ENCODE data around the gene BAZ2A.
"Not testable (repeated sequence)": the region's sequence is repeated elsewhere in the genome, so short reads cannot be mapped to it uniquely, and the experiment has no call there.

BAZ2A gene

GRCh38 chr12:56593909-56594621 lies 36.1 kb downstream of the BAZ2A start:
- Histone ChIP-seq H3K4me1 (ENCODE audit: control insufficient read depth, insufficient read depth, low read length) (peaks cover 22% of the 10 kb centered on the region), H3K27ac (ENCODE audit: low read depth, low read length) (no peak overlapping the region), H3K4me3 (ENCODE audit: low read depth, low read length) (no peak overlapping the region), H3K36me3 (ENCODE audit: control insufficient read depth, insufficient read depth, low read length) (peaks cover 35% of the 10 kb centered on the region), H3K9me3 (ENCODE audit: control insufficient read depth, insufficient read depth, low read depth, low read length) (no peaks in the 10 kb centered on the region), H3K9ac (ENCODE audit: low read length) (no peak overlapping the region), H3K27me3 (ENCODE audit: control insufficient read depth, insufficient read depth, low read length) (no peaks in the 10 kb centered on the region)

- H3K4me3 ChIP-seq (ENCODE audit: low read depth, low read length) = no peak overlapping the region
- H3K27me3 ChIP-seq (ENCODE audit: control insufficient read depth, insufficient read depth, low read length) = no peaks in the 10 kb centered on the region
- H3K36me3 ChIP-seq (ENCODE audit: control insufficient read depth, insufficient read depth, low read length) = peaks cover 34% of the 10 kb centered on the region
- no peak overlapping the region for H3K9ac ChIP-seq (ENCODE audit: low read length)
- no peaks in the 10 kb centered on the region for H3K9me3 ChIP-seq (ENCODE audit: control insufficient read depth, insufficient read depth, low read depth, low read length)
- peaks cover 33% of the 10 kb centered on the region for H3K4me1 ChIP-seq (ENCODE audit: control insufficient read depth, insufficient read depth, low read length)
- no peak overlapping the region for H3K27ac ChIP-seq (ENCODE audit: low read depth, low read length)
These were observed 38.2 kb downstream of the BAZ2A start for GRCh38 chr12:56591961-56592360.

- no peaks in the 10 kb centered on the region for H3K27me3 ChIP-seq (ENCODE audit: control insufficient read depth, insufficient read depth, low read length)
- peaks cover 32% of the 10 kb centered on the region for H3K36me3 ChIP-seq (ENCODE audit: control insufficient read depth, insufficient read depth, low read length)
- H3K4me3 ChIP-seq (ENCODE audit: low read depth, low read length) = no peak overlapping the region
- peaks cover 30% of the 10 kb centered on the region for H3K4me1 ChIP-seq (ENCODE audit: control insufficient read depth, insufficient read depth, low read length)
- H3K9me3 ChIP-seq (ENCODE audit: control insufficient read depth, insufficient read depth, low read depth, low read length) = no peaks in the 10 kb centered on the region
- H3K9ac ChIP-seq (ENCODE audit: low read length) = no peak overlapping the region
- H3K27ac ChIP-seq (ENCODE audit: low read depth, low read length) = no peak overlapping the region
These were observed 39.0 kb downstream of the BAZ2A start for GRCh38 chr12:56591126-56591525.

GRCh38 chr12:56590237-56590830 lies 39.8 kb downstream of the BAZ2A start:
- Histone ChIP-seq H3K4me3 (ENCODE audit: low read depth, low read length) (no peak overlapping the region), H3K9me3 (ENCODE audit: control insufficient read depth, insufficient read depth, low read depth, low read length) (no peaks in the 10 kb centered on the region), H3K4me1 (ENCODE audit: control insufficient read depth, insufficient read depth, low read length) (peaks cover 30% of the 10 kb centered on the region), H3K36me3 (ENCODE audit: control insufficient read depth, insufficient read depth, low read length) (peaks cover 32% of the 10 kb centered on the region), H3K9ac (ENCODE audit: low read length) (no peak overlapping the region), H3K27me3 (ENCODE audit: control insufficient read depth, insufficient read depth, low read length) (no peaks in the 10 kb centered on the region), H3K27ac (ENCODE audit: low read depth, low read length) (no peak overlapping the region)

GRCh38 chr12:56589783-56590182 lies 40.3 kb downstream of the BAZ2A start:
- H3K9me3 ChIP-seq (ENCODE audit: control insufficient read depth, insufficient read depth, low read depth, low read length) = no peaks in the 10 kb centered on the region
- no peak overlapping the region for H3K9ac ChIP-seq (ENCODE audit: low read length)
- H3K36me3 ChIP-seq (ENCODE audit: control insufficient read depth, insufficient read depth, low read length) = peaks cover 31% of the 10 kb centered on the region
- H3K4me3 ChIP-seq (ENCODE audit: low read depth, low read length) = no peak overlapping the region
- H3K27ac ChIP-seq (ENCODE audit: low read depth, low read length) = no peak overlapping the region
- H3K4me1 ChIP-seq (ENCODE audit: control insufficient read depth, insufficient read depth, low read length) = peaks cover 28% of the 10 kb centered on the region
- no peaks in the 10 kb centered on the region for H3K27me3 ChIP-seq (ENCODE audit: control insufficient read depth, insufficient read depth, low read length)

- H3K9ac ChIP-seq (ENCODE audit: low read length) = no peak overlapping the region
- H3K27ac ChIP-seq (ENCODE audit: low read depth, low read length) = no peak overlapping the region
- H3K4me1 ChIP-seq (ENCODE audit: control insufficient read depth, insufficient read depth, low read length) = peaks cover 27% of the 10 kb centered on the region
- H3K27me3 ChIP-seq (ENCODE audit: control insufficient read depth, insufficient read depth, low read length) = no peaks in the 10 kb centered on the region
- no peaks in the 10 kb centered on the region for H3K9me3 ChIP-seq (ENCODE audit: control insufficient read depth, insufficient read depth, low read depth, low read length)
- H3K36me3 ChIP-seq (ENCODE audit: control insufficient read depth, insufficient read depth, low read length) = peaks cover 31% of the 10 kb centered on the region
- H3K4me3 ChIP-seq (ENCODE audit: low read depth, low read length) = no peak overlapping the region
These were observed 45.0 kb downstream of the BAZ2A start for GRCh38 chr12:56585098-56585497.

GRCh38 chr12:56581418-56582145 lies 48.5 kb downstream of the BAZ2A start:
- Histone ChIP-seq H3K4me1 (ENCODE audit: control insufficient read depth, insufficient read depth, low read length) (peaks cover 10% of the 10 kb centered on the region; the same call in 1 of the 2 replicates), H3K36me3 (ENCODE audit: control insufficient read depth, insufficient read depth, low read length) (peaks cover 10% of the 10 kb centered on the region), H3K9ac (ENCODE audit: low read length) (no peak overlapping the region), H3K27ac (ENCODE audit: low read depth, low read length) (no peak overlapping the region), H3K9me3 (ENCODE audit: control insufficient read depth, insufficient read depth, low read depth, low read length) (no peaks in the 10 kb centered on the region), H3K27me3 (ENCODE audit: control insufficient read depth, insufficient read depth, low read length) (no peaks in the 10 kb centered on the region), H3K4me3 (ENCODE audit: low read depth, low read length) (no peak overlapping the region)

- Histone ChIP-seq H3K27me3 (ENCODE audit: control insufficient read depth, insufficient read depth, low read length) (no peaks in the 10 kb centered on the region), H3K9me3 (ENCODE audit: control insufficient read depth, insufficient read depth, low read depth, low read length) (no peaks in the 10 kb centered on the region), H3K4me1 (ENCODE audit: control insufficient read depth, insufficient read depth, low read length) (peaks cover 10% of the 10 kb centered on the region; the same call in 1 of the 2 replicates), H3K4me3 (ENCODE audit: low read depth, low read length) (no peak overlapping the region), H3K9ac (ENCODE audit: low read length) (no peak overlapping the region), H3K36me3 (ENCODE audit: control insufficient read depth, insufficient read depth, low read length) (peaks cover 13% of the 10 kb centered on the region), H3K27ac (ENCODE audit: low read depth, low read length) (no peak overlapping the region)
These were observed 51.1 kb downstream of the BAZ2A start for GRCh38 chr12:56578983-56579546.

- H3K4me1 ChIP-seq (ENCODE audit: control insufficient read depth, insufficient read depth, low read length); H3K9me3 ChIP-seq (ENCODE audit: control insufficient read depth, insufficient read depth, low read depth, low read length); H3K4me3 ChIP-seq (ENCODE audit: low read depth, low read length); H3K27ac ChIP-seq (ENCODE audit: low read depth, low read length); H3K27me3 ChIP-seq (ENCODE audit: control insufficient read depth, insufficient read depth, low read length); H3K9ac ChIP-seq (ENCODE audit: low read length): not testable (repeated sequence)
- H3K36me3 ChIP-seq (ENCODE audit: control insufficient read depth, insufficient read depth, low read length) = peaks cover 20% of the 10 kb centered on the region
These were observed 52.9 kb downstream of the BAZ2A start for GRCh38 chr12:56577248-56577647.

- H3K9ac ChIP-seq (ENCODE audit: low read length) = no peak overlapping the region
- H3K4me3 ChIP-seq (ENCODE audit: low read depth, low read length) = no peak overlapping the region
- H3K4me1 ChIP-seq (ENCODE audit: control insufficient read depth, insufficient read depth, low read length) = no peaks in the 10 kb centered on the region
- H3K27me3 ChIP-seq (ENCODE audit: control insufficient read depth, insufficient read depth, low read length) = no peaks in the 10 kb centered on the region
- H3K9me3 ChIP-seq (ENCODE audit: control insufficient read depth, insufficient read depth, low read depth, low read length) = no peaks in the 10 kb centered on the region
- H3K27ac ChIP-seq (ENCODE audit: low read depth, low read length) = no peak overlapping the region
- H3K36me3 ChIP-seq (ENCODE audit: control insufficient read depth, insufficient read depth, low read length) = peaks cover 32% of the 10 kb centered on the region
These were observed 55.9 kb downstream of the BAZ2A start for GRCh38 chr12:56574210-56574609.

GRCh38 chr12:56572288-56572687 lies 57.8 kb downstream of the BAZ2A start:
- H3K4me1 ChIP-seq (ENCODE audit: control insufficient read depth, insufficient read depth, low read length) = no peaks in the 10 kb centered on the region
- no peaks in the 10 kb centered on the region for H3K27me3 ChIP-seq (ENCODE audit: control insufficient read depth, insufficient read depth, low read length)
- H3K9me3 ChIP-seq (ENCODE audit: control insufficient read depth, insufficient read depth, low read depth, low read length) = no peaks in the 10 kb centered on the region
- H3K36me3 ChIP-seq (ENCODE audit: control insufficient read depth, insufficient read depth, low read length) = peaks cover 33% of the 10 kb centered on the region
- no peak overlapping the region for H3K9ac ChIP-seq (ENCODE audit: low read length)
- H3K27ac ChIP-seq (ENCODE audit: low read depth, low read length) = no peak overlapping the region
- H3K4me3 ChIP-seq (ENCODE audit: low read depth, low read length) = no peak overlapping the region

Data from HUES6 (cell line).